HG03196 (cell line): Measurements from ENCODE around the gene TP53TG5.

ENCODE experiments used
- ATAC-seq: cut with Tn5 transposase; IDR thresholded peaks from one replicate; pipeline ENCODE4 v1.9.1; 2021; ENCODE audit not compliant: unreplicated experiment

The TP53TG5 gene

DNA sequence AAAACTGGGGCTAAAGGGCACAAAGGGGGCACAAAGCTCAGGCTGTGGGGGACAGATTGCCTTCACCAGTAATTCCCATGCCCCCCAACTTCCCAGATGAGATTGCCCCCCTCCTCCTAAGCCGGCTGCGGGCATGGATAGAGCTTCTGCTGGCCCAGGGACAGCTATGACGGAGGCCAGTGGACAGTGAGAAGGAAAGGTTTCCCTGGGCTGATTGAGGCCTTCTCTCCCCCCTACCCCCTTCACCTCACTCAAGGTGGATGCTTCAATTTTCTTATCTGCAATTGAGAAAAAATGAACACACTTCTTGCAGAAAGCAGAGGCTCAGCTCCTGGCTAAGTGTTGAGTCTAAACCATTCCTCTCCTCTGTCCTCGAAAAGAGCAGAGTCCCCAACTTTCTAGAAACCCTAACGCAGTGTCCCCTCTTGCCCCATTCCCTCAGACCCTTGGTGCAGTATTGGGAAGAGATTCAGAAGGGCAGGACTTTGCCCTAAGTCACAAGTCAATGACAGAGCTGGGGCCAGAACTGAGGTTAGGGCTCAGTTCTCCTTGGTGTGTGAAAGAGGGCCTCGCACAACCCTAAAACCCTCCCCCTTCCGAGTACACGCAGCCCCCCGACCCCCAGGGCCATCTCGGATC is 30.7 kb downstream of the TP53TG5 start:
- no peak for ATAC-seq

DNA sequence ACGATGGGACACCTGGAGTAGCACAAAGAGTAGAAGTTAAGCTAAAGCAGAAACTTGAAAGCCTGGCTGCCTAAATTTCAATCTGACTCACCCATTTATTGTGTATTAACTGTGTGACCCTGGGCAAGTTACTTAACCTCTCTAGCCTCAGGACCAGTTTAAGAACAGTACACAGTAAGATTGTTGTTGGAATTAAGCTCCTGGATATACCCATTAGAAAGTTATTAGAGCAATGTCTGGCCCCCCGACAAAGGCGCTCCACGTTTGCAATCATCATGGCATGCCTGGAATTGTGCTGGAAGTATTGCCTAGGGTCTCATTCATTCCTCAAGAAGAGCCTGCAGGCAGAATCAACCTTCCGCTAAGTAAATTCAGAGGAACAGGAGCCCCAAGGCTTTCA is 31.3 kb downstream of the TP53TG5 start:
- ATAC-seq = no peak

DNA sequence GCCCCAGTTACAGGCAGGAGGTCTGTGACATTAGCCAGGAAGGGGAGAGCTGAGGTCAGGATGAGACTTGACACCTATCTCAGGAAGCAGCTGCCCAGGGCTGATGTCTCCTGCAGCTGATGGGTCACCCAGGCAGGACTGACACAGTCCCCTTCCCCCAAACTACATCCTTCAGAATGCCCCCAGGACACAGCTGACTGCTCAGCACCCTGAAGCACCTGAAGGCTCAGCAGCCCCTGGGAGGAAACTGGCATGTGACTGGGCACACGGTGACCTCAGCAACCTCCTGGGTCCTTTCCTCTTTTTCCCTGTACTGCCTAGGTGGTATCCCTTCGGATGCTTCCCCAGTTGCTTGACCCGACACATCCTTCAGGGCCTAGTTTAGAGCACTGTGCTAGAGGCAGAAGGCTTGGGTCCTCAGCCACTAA is 31.8 kb downstream of the TP53TG5 start:
- no peak for ATAC-seq

DNA sequence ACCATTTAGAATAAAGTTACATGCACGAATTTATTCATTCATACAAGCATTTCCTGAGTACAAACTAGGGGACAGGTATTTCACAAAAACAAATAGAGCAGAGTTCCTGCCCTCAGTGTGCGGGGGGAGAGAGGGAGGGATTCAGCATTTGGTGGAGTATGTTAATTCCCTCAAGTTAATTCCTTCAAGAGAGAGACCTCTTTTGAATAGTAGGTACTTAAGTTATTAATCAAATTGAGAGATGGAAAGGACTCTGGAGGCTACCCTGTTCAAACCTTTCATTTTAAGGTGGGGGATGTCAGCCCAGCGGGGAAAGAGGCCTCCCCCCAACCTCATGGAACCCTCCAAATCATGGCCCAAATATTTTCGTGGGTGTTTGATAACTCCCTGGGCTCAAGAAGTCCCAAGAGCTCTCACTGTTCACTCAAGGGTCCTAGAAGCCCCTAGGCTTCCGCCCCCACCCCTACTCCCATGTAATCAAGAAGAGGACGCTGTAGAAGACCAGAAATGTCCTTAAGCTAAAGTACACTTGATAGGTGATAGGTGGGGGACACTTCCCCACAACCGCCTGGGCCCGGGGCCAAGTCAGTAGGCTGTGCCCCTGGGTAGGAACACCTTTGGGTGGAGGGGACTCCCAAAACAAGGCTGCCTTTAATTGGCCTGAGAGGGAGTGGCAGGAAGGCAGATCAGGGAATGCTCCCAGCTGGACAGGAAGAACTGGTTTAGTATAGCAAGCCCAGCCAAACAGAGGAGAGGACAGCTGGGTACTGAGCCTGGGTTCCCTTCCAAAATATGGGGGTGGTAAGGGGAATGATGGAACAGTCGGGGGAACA is 32.8 kb downstream of the TP53TG5 start:
- ATAC-seq = no peak

DNA sequence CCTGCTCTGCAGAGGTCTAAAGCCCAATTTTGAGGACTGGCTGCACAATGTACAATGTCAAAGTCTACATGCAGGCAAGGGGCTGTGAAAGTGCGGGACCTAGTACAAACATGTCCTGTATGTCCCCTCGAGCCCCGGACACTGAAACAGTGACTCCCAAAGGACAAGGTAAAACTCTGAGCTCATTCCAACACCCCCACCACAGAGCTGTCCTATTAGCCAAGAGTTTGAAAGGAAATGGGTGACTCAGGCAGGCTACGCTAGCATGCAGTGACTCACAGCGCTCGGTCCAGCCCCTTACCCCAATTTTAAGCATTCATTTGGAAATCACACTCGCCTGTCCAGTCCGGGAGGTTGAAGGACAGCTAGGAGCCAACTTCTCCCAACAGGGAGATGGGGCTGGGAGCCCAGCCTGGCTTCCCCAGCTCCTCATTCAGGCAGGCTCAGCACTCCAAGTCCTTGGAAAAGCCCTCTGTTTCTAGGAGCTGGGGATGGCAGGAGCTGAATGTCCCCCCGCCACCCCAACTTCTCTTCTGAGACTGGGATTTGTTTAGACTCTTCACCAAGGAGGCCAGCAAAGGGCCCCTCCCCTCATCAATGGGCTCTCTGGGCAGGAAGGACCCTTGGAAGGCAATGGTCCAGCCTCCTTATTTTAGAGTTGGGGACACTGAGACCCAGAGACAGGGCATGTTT is 33.8 kb downstream of the TP53TG5 start:
- ATAC-seq = no peak

DNA sequence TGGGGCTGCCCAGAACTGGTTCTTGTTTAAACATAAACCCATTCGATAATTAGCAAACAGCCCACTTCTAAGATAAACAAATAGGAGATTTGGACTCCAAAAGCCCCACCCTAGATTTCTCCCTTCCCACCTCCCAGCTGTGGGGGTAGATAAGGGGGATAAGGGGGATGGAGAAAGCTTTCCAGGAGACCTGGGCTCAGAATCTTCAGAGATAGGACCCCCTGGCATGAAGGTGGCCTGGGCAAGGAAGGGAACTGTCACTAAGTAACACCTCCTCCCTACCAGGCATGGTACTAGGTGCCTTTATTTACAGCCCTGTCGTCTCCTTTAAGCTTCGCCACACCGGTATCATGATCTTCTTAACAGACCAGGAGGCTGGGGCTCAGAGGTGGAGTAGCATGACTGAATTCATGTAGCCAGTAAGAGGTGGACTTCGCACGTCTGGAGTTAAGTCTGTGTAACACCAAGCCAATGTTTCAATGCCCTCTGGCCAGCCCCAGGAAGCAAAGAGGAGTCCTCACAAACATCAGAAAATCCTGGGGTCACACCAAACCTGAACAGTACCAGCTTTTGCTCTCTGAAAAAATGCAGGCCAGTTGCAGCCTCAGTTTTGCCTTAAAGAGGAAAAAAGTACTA is 34.5 kb downstream of the TP53TG5 start:
- ATAC-seq = no peak

DNA sequence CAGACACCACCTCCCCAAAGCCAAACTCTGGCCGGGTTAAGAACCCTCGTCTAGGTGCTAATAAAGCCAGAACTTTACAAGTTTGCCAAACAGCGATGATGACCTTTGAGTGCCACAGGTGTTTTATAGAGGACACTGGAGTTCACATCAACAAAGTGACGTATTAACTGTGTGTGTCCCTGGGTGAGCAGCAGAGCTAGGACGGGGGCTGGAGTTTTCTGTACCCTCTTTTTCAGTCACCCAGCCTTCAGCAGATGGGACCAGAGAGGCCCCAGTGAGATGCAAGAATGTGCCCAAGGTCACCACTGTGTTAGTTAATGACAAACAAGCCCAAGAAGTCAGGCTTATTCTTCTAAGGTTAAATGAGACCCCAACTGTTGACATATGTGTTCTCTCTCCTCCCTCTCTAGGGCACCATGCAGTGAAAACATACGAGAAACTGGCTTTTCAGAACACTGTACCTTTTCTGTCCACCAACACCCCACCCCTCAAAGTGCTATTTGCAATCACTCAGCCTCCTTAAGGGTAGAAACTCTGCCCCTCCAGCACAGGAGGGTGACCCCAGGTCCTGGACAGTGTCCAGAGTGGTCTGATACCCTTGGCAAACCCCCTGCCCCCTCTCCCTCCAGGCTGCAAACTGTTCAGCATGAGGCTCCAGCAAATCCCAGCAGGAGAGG is 35.1 kb downstream of the TP53TG5 start:
- no peak for ATAC-seq

DNA sequence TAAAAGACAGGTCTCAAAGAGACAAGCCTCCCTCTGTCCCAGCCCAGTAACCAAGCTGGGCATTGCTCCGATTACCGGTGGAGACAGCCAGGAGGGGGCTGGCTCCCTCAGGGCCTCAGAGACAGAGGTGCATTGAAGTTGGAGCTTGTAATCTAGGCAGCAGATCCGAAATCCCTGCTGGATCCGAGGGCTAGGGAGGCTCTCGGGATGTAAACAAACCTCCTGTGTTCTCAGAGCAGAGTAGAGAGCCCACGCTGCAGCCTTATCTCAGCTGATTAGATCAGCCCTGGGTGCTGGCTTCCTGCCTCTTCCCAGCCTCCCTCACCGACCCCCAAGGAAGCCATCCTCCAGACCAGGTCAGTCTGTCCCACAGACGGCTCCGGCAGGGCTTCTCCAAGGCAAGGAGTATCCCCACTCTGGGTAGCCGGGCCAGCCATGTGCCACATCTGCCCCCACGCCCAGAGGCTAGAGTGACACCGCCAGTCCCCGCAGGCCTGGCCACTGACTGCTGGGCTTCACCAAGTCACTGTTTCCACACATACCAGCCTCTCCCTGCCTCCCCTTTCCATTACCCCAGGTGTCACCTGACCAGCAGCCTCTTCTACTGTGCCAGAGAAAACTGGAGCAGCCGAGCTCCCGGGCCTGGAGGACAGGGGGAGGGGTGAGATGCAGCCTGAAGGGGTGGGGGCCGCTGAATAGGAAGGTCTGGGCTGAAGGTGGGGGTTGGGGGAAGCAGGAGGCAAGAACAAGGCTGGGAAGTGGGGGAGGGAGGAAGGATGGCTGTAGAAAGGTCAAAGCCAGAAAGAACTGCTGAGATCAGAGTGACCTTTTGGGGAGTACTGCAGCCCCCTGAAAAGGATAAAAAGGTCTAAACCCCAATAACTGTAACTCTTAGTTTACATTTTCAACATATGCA is 35.9 kb downstream of the TP53TG5 start:
- no peak for ATAC-seq

DNA sequence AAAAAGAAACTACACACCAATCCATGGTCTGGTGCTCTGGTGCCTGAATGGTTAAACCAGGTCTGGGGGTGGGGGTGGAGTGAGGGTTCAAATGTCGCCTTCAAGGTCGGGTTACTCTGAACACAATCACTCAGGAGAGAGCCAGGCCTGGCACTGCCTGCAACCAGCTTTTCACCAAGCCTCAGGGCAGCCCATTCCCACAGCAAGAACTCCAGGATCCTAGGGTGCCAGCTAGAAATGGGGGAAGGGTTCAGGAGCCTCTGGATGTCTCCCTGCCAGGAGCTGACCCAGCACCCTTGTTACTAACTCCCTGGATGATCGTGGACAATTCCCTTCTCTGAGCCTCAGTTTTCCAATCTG is 36.6 kb downstream of the TP53TG5 start:
- ATAC-seq = no peak

DNA sequence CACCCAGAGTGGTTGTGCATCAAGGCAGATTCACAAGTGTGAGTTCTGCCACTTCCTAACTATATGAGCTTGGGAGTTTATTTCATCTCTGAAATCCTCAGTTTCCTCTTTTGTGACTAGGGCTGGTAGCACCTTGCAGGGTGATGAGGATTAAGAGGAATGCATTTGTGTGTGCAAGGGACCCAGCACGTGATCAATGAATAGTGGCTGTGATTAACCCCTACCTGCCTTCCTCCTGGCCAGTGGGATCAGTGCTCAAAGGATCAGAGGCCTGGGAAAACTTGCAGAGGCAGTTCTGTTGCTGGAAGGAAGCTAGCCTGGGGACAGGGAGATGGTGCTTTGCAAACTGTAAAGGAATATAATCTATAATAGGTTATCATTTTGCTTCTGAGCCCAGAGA is 37.2 kb downstream of the TP53TG5 start:
- no peak for ATAC-seq

DNA sequence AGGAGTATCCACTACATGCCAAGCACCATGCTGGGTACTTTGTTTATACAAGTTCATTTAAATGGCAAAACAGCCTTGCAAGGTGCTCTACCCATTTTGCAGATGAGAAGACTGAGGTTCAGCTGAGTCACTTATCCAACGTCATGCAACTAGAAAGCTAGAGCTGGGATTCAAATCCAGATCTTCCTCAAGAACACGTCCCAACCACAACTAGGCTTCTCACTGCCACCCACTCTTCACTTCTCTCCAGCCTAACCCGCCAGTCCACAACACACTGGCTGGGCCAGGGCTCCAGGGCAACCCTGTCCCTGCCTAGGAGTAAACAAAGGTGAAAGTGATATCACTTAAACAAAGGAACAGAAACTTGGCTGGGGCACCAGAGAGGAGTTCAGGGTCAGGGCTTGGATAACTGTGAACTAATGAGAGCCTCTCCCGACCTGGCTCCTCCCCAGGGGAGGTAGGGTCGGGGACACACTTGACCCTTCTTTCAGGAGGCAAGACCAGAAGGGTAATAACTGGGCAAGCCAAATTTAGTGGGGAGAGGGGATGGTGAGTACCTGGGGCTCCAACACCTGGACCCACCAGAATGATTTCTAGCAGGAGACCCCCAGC is 37.8 kb downstream of the TP53TG5 start:
- ATAC-seq = no peak

DNA sequence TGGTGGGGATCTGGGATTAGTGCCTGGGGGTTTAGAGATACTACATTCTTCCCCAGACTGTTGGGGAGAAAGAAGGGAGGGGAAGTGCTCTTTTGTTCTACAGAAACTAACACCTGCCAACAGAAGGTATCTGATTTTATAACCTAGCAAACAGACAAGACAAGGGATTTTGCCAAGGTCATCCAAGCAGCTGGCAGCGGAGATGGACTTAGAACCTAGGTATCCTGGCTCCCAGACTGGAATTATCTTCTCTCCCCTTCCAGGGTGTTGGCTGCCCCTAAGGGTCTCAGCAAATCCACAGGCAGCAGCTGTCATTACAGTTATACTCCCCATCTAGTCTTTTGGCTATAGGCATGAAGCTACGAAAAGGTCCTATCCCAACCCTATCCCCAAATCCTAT is 38.3 kb downstream of the TP53TG5 start:
- no peak for ATAC-seq

DNA sequence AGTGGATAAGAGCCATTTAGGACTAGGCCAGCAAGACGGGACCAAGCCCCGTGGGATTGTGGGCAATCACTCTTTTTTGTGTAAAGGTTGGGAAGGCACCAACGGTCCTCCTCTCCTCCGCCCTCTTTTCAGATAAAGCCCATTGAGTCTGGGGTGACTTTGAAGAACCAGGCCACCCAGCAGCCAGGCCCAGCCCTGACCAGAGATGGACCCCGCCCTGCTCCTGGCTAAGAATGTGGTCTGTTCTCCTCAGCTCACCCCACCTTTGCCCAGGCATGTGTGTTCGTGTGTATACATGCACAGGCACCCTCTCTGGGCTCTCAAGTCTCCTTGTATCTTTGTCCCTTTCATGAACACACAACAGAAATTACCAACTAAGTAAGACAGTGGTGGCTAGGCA is 39.0 kb downstream of the TP53TG5 start:
- no peak for ATAC-seq

DNA sequence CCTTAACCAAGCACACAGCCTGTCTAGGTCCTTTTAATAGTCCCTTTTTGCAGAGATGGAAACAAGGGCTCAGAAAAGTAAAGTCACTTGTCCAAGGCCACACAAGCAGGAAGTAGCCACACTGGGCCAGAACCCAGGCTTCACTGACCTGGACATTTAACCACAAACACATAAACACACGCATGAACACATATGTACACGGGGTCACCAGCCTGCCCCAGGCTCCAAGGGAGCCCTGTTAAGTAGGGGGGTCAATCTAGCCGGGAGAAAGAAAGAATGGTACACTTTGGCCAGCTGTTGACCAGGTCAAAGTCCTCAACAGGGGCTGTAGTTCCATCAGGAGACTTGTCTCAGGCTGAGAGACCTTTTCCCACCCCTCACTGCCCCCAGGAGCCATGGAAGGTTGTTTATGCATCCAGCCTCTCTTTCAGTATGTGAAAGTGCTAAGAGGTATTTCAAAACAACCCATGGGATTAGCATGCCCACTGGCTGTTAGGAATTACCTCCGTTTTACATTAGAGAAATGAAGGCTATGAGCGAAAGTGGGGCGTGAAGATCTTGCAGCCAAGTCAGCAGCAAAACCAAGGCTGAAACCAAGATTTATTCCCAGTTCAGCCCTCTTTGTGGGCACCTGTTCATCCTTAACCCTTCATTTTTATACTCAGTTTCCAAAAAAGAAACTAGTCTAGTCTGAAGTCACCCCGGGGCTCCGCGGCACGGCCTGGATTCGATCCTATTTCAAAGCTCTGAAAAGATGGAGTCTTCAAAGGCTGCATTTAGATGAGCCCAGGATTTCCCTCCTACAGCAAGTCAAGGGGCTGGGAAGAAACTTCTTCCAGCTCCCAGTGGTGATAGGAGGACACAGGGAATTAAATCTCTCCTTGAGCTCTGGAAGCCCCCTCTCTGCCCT is 39.7 kb downstream of the TP53TG5 start:
- ATAC-seq = no peak

DNA sequence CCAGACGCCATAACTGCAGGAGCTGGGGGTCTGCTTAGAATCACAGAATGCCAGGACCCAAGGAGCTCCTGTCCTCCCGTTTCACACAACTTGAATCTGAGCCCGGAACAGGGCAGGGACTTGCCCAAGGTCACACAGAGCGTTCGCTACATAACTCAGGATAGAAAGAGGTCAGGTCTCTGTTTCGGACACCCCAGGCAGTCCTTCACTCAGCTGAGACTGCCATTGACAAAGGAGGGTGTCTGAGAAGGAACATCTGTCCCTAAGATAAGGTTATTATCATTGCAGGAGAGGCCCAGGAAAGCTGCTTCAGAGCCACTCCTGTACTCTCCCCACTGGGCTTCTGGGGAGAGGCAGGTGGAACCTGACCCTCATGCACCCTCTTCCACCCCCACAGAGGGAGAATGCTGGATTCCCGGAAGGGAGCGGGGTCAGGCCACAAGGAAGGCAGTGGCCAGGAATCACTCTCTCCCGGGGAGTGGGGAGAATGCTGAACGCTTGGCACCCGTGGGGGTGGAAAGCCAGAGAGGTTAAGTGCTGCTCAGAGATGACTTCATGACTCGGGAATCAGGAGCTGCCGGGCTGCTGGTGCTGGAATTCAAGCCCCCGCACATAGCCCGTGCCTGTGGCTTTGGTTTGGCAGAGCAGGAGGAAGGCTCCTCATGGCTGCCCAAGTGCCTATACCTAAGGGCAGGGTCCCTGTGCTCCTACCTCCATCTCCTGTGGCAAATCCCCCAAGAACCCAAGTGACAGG is 40.6 kb downstream of the TP53TG5 start:
- ATAC-seq = no peak

DNA sequence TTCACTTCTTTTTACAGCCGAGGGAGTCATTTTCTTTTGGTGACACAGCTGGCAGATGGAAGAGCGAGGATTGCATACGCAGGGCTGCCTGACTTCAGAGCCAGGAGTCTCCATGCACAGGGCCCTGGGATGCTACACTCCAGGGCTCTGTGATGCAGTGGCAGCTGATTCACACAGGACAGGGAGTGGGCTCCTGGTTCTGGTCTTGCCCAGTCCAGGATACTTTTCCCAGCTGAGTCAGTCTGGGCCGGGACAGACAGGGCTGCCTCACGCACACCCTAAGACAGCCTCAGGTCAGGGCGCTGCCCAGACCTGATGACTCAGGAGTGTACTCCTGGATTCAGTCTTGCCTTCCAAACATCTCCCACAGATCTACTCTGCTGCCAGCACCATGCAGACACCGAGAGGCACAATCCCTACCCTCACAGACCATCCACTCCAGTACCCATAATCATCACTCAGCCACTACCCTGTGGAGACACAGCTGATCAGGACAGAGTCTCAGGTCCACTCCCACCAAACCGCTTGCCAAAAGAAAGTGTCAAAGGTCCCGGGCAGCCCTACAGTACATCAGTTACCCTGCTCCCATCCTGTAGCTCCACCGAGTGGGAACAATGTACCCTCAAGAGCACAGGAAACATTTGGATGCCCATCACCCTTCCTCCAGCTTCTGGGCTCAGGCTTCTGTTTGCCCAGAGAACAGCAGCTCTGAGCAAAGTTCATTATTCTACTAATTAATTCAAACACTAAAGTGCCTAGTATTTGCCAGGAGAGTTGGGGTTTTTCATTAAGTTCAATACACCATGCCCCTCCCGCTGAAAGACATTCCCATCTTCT is 41.4 kb downstream of the TP53TG5 start:
- ATAC-seq = no peak

DNA sequence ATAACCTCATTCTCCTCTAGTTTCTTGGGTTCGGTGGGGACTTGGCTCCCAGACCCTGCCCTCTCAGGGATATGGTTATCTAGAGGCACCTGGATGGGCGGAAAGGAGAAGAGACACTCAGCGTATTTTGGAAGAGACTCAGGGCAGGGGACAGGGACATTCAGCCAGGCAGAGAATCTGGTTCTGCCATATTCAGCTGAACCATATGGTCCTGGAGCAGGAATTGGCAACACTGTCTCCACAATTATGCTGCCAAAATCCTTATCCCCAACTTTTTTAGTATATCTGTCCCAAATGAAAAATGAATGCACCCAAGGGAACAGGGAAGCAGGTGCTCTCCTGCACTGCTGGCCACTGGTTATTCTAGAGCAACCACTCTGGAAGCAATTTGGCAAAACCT is 47.6 kb downstream of the TP53TG5 start:
- no peak for ATAC-seq
